ENCODE results near the gene HOXA9. TPM values are rescaled to one million over a fixed set of nuclear protein-coding genes. Genes with fewer than 3 reads are reported as not detected.

The HOXA9 gene
- polyA plus RNA-seq, 1 of the 3 experiments (the other 2 are of a cell fraction) = not detected

DNA sequence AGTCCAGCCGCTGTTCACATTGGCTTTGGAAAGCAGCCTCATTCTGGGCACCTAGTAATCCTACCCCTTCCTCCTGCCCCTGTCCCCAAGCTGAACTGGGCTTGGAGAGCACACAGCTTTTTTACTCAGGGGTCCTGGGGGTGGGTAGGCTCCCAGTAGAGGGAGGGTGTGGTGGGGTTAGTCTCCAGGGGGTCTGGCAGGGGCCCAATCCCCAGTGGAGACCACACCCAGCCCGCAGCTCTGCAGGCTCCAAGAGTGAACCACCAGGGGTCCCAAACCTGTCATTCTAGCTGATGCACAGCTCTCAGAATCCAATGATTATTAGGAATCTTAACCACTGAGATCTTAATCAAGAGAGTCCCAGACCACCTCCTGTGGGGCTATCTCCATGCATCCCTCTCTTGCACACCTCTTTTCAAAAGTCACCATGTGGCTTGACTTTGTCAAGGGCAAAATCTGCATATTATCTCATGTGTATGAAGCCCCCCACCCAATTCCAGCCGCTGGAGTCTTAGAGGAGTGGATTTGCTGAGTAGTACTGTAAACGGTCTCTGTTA is 17.0 kb upstream of the HOXA9 start:
- CTCF ChIA-PET = interaction anchor here (0.7 to 6.8 kb wide), 15 partner anchors 8 to 1327 kb away, joined by 3 to 70 read pairs (median 7); partner anchors contain the start of genes HOXA10 and HOXA5
- Histone ChIP-seq H3K27ac (ENCODE audit: low read depth in 2 of 2, low read length in 1 of 2) (no peak overlapping the region), H3K79me2 (ENCODE audit: insufficient read depth) (no peaks in the 10 kb centered on the region), H2AFZ (ENCODE audit: low read depth) (no peak overlapping the region), H3F3A (replicated peaks; ENCODE audit: insufficient read depth) (peaks cover 11% of the 10 kb centered on the region), H3K9ac (no peak overlapping the region), H3K36me3 (replicated peaks in 1 of 2; ENCODE audit: control insufficient read depth in 1 of 2, insufficient read depth in 2 of 2, low read length in 1 of 2) (no peaks in the 10 kb centered on the region), H3K4me1 (ENCODE audit: control insufficient read depth in 1 of 2, insufficient read depth in 2 of 2, low read depth in 1 of 2, low read length in 1 of 2) (peaks cover 4 to 10% of the 10 kb centered on the region in 2 experiments; a peak in 1 of 4 replicates), H3K4me2 (no peak overlapping the region), H3K9me3 (no peaks in the 10 kb centered on the region), H3K27me3 (ENCODE audit: insufficient read depth) (peaks cover 97% of the 10 kb centered on the region), H3K9me2 (no peaks in the 10 kb centered on the region), H3K4me3 (ENCODE audit: low read depth in 2 of 2, low read length in 1 of 2) (no peak overlapping the region), H4K20me1 (ENCODE audit: insufficient read depth) (peaks cover 12% of the 10 kb centered on the region; the same call in 1 of the 2 replicates)
- TF ChIP-seq TAF1 (IDR thresholded peaks at IDR 0.05; ENCODE audit: borderline replicate concordance, low read depth, low read length) (no peak), YY1 (IDR thresholded peaks at IDR 0.05; ENCODE audit: low read depth) (no peak), SIN3A (IDR thresholded peaks at IDR 0.05; ENCODE audit: borderline replicate concordance, low read depth, low read length) (no peak), USF2 (IDR thresholded peaks at IDR 0.05; ENCODE audit: borderline replicate concordance, low read depth, low read length) (no peak), IRF3 (IDR thresholded peaks at IDR 0.05; ENCODE audit: low read depth, low read length) (no peak), RFX5 (IDR thresholded peaks at IDR 0.05; ENCODE audit: low read length) (no peak), JUND (IDR thresholded peaks at IDR 0.05) (no peak), RXRA (IDR thresholded peaks at IDR 0.05; ENCODE audit: borderline replicate concordance, low read depth) (no peak), RCOR1 (IDR thresholded peaks at IDR 0.05; ENCODE audit: low read length) (no peak)
- TF ChIP-seq, protein P1, sequence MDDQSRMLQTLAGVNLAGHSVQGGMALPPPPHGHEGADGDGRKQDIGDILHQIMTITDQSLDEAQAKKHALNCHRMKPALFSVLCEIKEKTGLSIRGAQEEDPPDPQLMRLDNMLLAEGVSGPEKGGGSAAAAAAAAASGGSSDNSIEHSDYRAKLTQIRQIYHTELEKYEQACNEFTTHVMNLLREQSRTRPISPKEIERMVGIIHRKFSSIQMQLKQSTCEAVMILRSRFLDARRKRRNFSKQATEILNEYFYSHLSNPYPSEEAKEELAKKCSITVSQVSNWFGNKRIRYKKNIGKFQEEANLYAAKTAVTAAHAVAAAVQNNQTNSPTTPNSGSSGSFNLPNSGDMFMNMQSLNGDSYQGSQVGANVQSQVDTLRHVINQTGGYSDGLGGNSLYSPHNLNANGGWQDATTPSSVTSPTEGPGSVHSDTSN (IDR thresholded peaks at IDR 0.05) = no peak
- 9% methylated on average over 4 of the region's 4 CpGs for WGBS (ENCODE audit: low lambda C conversion rate)
- POLR2A ChIA-PET = no interaction called here
- no peak for DNase-seq

DNA sequence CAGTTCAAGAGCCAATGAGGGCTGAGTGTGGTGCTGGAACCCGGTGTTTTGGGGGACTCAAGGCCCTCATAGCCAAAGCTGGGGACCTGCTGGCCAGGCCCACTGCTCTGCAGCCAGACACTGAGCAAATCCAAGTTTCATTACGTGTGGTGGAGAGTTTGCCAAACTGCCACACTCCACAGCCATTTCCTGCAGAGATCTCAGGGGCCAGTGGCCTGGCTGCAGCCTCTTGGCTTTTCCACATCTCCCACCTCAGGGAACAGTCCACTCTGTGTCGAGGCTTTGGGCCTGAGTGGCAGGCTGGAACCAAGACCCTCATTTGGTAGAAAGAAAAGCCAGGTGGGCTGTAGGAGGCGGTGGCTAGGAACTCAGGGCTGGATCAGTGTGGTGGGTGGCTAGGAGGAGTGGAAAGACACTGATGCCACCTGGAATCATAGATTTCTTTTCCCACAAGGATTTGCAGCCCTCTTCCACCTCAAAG is 16.5 kb upstream of the HOXA9 start:
- peaks cover 97% of the 10 kb centered on the region for H3K27me3 ChIP-seq (ENCODE audit: insufficient read depth)
- no peak overlapping the region for H2AFZ ChIP-seq (ENCODE audit: low read depth)
- POLR2A ChIA-PET = no interaction called here
- H3K9me3 ChIP-seq = no peaks in the 10 kb centered on the region
- CTCF ChIA-PET = interaction anchor here (0.7 to 6.8 kb wide), 11 partner anchors 8 to 1289 kb away, joined by 3 to 70 read pairs (median 9); partner anchors contain the start of genes HOXA10 and HOXA5
- 32% methylated on average over 4 of the region's 4 CpGs for WGBS (ENCODE audit: low lambda C conversion rate)
- no peak overlapping the region for H3K4me3 ChIP-seq (ENCODE audit: low read depth in 2 of 2, low read length in 1 of 2)
- H3K9me2 ChIP-seq = no peaks in the 10 kb centered on the region
- H3F3A ChIP-seq (replicated peaks; ENCODE audit: insufficient read depth) = peaks cover 7% of the 10 kb centered on the region
- no peaks in the 10 kb centered on the region for H3K79me2 ChIP-seq (ENCODE audit: insufficient read depth)
- peaks cover 4 to 10% of the 10 kb centered on the region in 2 experiments; a peak in 1 of 4 replicates for H3K4me1 ChIP-seq (ENCODE audit: control insufficient read depth in 1 of 2, insufficient read depth in 2 of 2, low read depth in 1 of 2, low read length in 1 of 2)
- H3K4me2 ChIP-seq = no peak overlapping the region
- no peak overlapping the region for H3K27ac ChIP-seq (ENCODE audit: low read depth in 2 of 2, low read length in 1 of 2)
- H3K36me3 ChIP-seq (replicated peaks in 1 of 2; ENCODE audit: control insufficient read depth in 1 of 2, insufficient read depth in 2 of 2, low read length in 1 of 2) = no peaks in the 10 kb centered on the region
- DNase-seq = no peak
- no peak overlapping the region for H3K9ac ChIP-seq
- peaks cover 9% of the 10 kb centered on the region; the same call in 1 of the 2 replicates for H4K20me1 ChIP-seq (ENCODE audit: insufficient read depth)
- TF ChIP-seq SMC3 (IDR thresholded peaks at IDR 0.05; ENCODE audit: low read depth, low read length) (no peak), IRF3 (IDR thresholded peaks at IDR 0.05; ENCODE audit: low read depth, low read length) (no peak), YY1 (IDR thresholded peaks at IDR 0.05; ENCODE audit: low read depth) (no peak), RFX5 (IDR thresholded peaks at IDR 0.05; ENCODE audit: low read length) (no peak), FOSL2 (IDR thresholded peaks at IDR 0.05; ENCODE audit: borderline replicate concordance, low read depth) (no peak), TAF1 (IDR thresholded peaks at IDR 0.05; ENCODE audit: borderline replicate concordance, low read depth, low read length) (no peak), MEF2A (IDR thresholded peaks at IDR 0.05; ENCODE audit: borderline replicate concordance, low read depth) (no peak), RXRA (IDR thresholded peaks at IDR 0.05; ENCODE audit: borderline replicate concordance, low read depth) (no peak), RAD21 (IDR thresholded peaks at IDR 0.05; ENCODE audit: low read length) (no peak), GABPA (IDR thresholded peaks at IDR 0.05; ENCODE audit: low read depth) (no peak), RCOR1 (IDR thresholded peaks at IDR 0.05; ENCODE audit: low read length) (no peak), GATA2 (CRISPR knock-in tag; IDR thresholded peaks at IDR 0.05) (no peak), EZH2phosphoT487 (IDR thresholded peaks at IDR 0.05; ENCODE audit: borderline replicate concordance, low read depth) (no peak), JUND (IDR thresholded peaks at IDR 0.05) (no peak), POLR2AphosphoS5 (IDR thresholded peaks at IDR 0.05; ENCODE audit: low read depth, low read length) (no peak)
- TF ChIP-seq, protein P2, sequence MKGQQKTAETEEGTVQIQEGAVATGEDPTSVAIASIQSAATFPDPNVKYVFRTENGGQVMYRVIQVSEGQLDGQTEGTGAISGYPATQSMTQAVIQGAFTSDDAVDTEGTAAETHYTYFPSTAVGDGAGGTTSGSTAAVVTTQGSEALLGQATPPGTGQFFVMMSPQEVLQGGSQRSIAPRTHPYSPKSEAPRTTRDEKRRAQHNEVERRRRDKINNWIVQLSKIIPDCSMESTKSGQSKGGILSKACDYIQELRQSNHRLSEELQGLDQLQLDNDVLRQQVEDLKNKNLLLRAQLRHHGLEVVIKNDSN (IDR thresholded peaks at IDR 0.05; ENCODE audit: borderline replicate concordance, low read depth) = no peak
